PC-9 (cell line): ENCODE data around the gene SERPINB4. TPM values are rescaled to one million over a fixed set of nuclear protein-coding genes. Genes with fewer than 3 reads are reported as not detected.

ENCODE experiments used
- BruUV-seq: library from RNA; stranded (reverse); fragments of 400-500 nt; replicated peaks from 2 replicates; lab custom pipeline; 2021; lab: Mats Ljungman, UMichigan
- CTCF ChIA-PET: fragments of 300-600 bp; sonication (Branson Sonifier 250); formaldehyde crosslinking; loops from one replicate; lab custom pipeline; 2022; ENCODE audit warnings: antibody characterized with exemption; lab: Charles Lee
- POLR2A ChIA-PET: fragments of 300-600 bp; sonication (Branson Sonifier 250); formaldehyde crosslinking; loops from one replicate; lab custom pipeline; 2022; ENCODE audit warnings: antibody characterized with exemption; ENCODE audit not compliant: unreplicated experiment; lab: Charles Lee
- DNase-seq, 2 experiments: peaks; one replicate each; pipeline versions ENCODE4 v3.0.0 to v3.0.0-alpha.2; 2015 to 2022; ENCODE audit warnings: mixed read lengths in 1 of 2
- H2AFZ ChIP-seq: fragments of 200-600 bp; sonication (generic); 2 replicates; pipeline ENCODE4 v1.8.1; 2017; ENCODE audit warnings: antibody characterized with exemption
- H3F3A ChIP-seq: fragments of 200-600 bp; sonication (generic); 2 replicates; pipeline ENCODE4 v1.8.1; 2017; ENCODE audit warnings: antibody characterized with exemption, mild to moderate bottlenecking, low read depth; ENCODE audit not compliant: insufficient read depth
- H3K27ac ChIP-seq: fragments of 200-600 bp; sonication (generic); 2 replicates; pipeline ENCODE4 v1.6.1; 2016; ENCODE audit warnings: mixed run types
- H3K27me3 ChIP-seq: fragments of 200-600 bp; sonication (generic); 2 replicates; pipeline ENCODE4 v1.6.1; 2016; ENCODE audit warnings: low read depth, mixed run types; ENCODE audit not compliant: insufficient read depth
- H3K36me3 ChIP-seq: fragments of 200-600 bp; sonication (generic); 2 replicates; pipeline ENCODE4 v1.6.1; 2016; ENCODE audit warnings: low read depth, mixed run types
- H3K4me1 ChIP-seq: fragments of 200-600 bp; sonication (generic); replicated peaks from 2 replicates; pipeline ENCODE4 v1.6.1; 2016; ENCODE audit warnings: mixed run types; ENCODE audit not compliant: insufficient read depth
- H3K4me2 ChIP-seq: fragments of 200-600 bp; sonication (generic); 2 replicates; pipeline ENCODE4 v1.6.1; 2017; ENCODE audit warnings: mixed run types
- H3K4me3 ChIP-seq: fragments of 200-600 bp; sonication (generic); 2 replicates; pipeline ENCODE4 v1.6.1; 2016; ENCODE audit warnings: mixed run types
- H3K79me2 ChIP-seq: fragments of 200-600 bp; sonication (generic); 2 replicates; pipeline ENCODE4 v1.6.1; 2017; ENCODE audit warnings: low read depth, mixed run types
- H3K9me2 ChIP-seq: fragments of 200-600 bp; sonication (generic); 2 replicates; pipeline ENCODE4 v1.8.1; 2017; ENCODE audit warnings: mild to moderate bottlenecking; ENCODE audit not compliant: insufficient read depth
- H3K9me3 ChIP-seq: fragments of 200-600 bp; sonication (generic); 2 replicates; pipeline ENCODE4 v1.8.1; 2016; ENCODE audit warnings: low read depth; ENCODE audit not compliant: insufficient read depth
- H4K20me1 ChIP-seq: fragments of 200-600 bp; sonication (generic); 2 replicates; pipeline ENCODE4 v1.8.1; 2017; ENCODE audit not compliant: insufficient read depth
- CTCF ChIP-seq: fragments of 200-600 bp; sonication (generic); conservative IDR thresholded peaks from 2 replicates; pipeline ENCODE4 v1.6.1; 2017; ENCODE audit warnings: mixed run types, antibody characterized with exemption, mild to moderate bottlenecking, moderate library complexity
- EZH2 ChIP-seq: fragments of 200-600 bp; sonication (generic); IDR thresholded peaks from 2 replicates; pipeline ENCODE4 v1.8.0; 2017; ENCODE audit warnings: antibody characterized with exemption, low read depth
- intact Hi-C: fragments of 100-400 bp; cut with micrococcal nuclease; formaldehyde crosslinking; loops from one replicate; pipeline ENCODE4 v1.10.0; 2022; ENCODE audit not compliant: unreplicated experiment
- total RNA-seq: library from RNA; stranded (reverse); gene quantifications from 2 replicates; pipeline ENCODE4 v1.2.3, GENCODE V29; 2021

Gene SERPINB4
- total RNA-seq, 1 experiment from 2014 or later = not detected

DNA sequence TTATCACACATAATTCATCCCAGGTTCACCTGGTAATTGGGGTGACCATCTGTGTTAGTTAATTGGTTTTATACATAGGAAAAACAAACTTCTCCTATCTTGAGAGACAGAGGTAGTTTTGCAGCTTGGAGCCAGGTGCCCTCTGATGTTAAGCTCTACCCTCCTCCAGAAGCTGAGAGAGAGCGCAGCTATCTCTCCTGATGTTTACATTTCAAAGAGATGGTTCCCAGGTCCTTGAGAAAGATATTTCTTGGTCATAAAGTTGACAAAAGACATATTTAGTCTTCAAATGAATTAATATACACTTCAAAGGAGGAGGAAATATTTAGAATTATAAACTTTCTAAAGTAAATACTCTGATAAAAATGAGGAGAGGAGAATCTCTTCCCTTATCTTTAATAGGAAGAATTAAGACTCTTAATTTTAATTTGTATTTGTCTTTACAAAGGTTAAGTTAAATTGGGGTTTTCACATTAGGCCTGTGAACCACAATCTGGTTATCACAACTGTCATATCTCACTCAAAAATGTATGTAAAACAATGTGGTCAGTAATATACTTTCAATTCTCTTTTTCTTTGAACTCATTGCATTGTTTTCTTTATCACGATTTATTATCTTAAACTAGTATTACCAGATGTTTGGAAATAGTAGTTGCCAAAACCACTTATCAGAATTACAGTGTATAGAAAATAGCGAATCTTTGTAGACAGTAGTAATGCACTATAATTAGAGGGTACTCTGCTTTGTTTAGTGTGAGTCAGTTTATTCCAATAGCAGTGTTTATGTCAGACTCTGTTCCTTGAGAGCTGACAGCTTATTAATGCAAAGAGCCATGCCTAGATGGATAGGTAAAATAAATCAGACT, 26.8 kb downstream of the SERPINB4 start:
- TF ChIP-seq CTCF = no peak
- no peak for TF ChIP-seq EZH2
- H3F3A ChIP-seq = no peaks in the 10 kb centered on the region
- H2AFZ ChIP-seq = no peak overlapping the region
- BruUV-seq = no TSS peak
- no peak overlapping the region for H3K27ac ChIP-seq
- POLR2A ChIA-PET = no interaction called here
- H4K20me1 ChIP-seq = no peaks in the 10 kb centered on the region
- no peak overlapping the region for H3K4me3 ChIP-seq
- H3K9me3 ChIP-seq = 0 out of 2 replicates have a peak, but pooled peaks cover 7% of the 10 kb centered on the region
- CTCF ChIA-PET = no interaction called here
- H3K4me1 ChIP-seq = no peaks in the 10 kb centered on the region
- H3K27me3 ChIP-seq = no peaks in the 10 kb centered on the region
- no peaks in the 10 kb centered on the region for H3K9me2 ChIP-seq
- no peaks in the 10 kb centered on the region for H3K79me2 ChIP-seq
- H3K36me3 ChIP-seq = no peaks in the 10 kb centered on the region
- DNase-seq = no peak
- no peak overlapping the region for H3K4me2 ChIP-seq
- intact Hi-C loops = no loop called here

DNA sequence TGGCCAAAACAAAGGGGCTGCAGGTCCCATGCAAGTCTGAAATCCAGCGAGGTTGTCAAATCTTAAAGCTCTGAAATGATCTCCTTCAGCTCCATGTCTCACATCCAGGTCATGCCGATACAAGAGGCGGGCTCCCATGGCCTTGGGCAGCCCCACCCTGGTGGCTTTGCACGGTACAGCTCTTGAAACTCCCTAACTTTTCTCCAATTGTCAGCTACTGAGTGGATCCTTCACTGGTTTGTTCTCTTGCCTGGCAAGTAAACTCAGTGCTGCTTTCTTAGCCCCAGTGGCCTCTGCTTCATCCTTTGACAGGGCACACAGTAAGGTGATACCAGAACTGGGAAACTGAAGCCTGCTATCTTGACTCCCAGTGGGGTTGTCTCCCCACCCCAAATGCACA, 30.6 kb downstream of the SERPINB4 start:
- DNase-seq = no peak
- POLR2A ChIA-PET = no interaction called here
- no peak overlapping the region for H3K4me3 ChIP-seq
- H3K4me1 ChIP-seq = no peaks in the 10 kb centered on the region
- H3K79me2 ChIP-seq = no peaks in the 10 kb centered on the region
- H3K27ac ChIP-seq = no peak overlapping the region
- H3K9me2 ChIP-seq = no peaks in the 10 kb centered on the region
- no peaks in the 10 kb centered on the region; the same call in 1 of the 2 replicates for H3K9me3 ChIP-seq
- CTCF ChIA-PET = no interaction called here
- no peaks in the 10 kb centered on the region for H4K20me1 ChIP-seq
- intact Hi-C loops = no loop called here
- BruUV-seq = no TSS peak
- no peaks in the 10 kb centered on the region for H3F3A ChIP-seq
- no peaks in the 10 kb centered on the region for H3K36me3 ChIP-seq
- H3K27me3 ChIP-seq = no peaks in the 10 kb centered on the region
- H2AFZ ChIP-seq = no peak overlapping the region
- TF ChIP-seq CTCF = no peak
- no peak overlapping the region for H3K4me2 ChIP-seq

DNA sequence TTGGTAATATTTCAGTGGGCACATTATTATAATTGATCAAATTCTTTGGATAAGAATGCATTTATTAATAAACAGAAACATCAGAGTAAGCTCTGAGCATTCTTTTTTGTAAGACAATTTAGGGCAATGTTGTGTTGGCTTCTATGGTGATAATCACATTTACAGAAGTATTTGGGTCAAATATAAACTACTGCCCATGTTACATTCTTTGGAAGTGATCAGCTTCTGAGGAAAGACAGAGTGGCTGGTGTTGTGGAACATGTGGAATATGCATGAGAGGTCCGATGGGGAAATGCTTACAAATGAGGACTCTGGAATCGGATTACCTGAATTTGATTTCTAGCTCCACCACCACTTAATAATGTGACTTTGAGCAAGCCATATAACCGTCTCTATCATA, 37.5 kb downstream of the SERPINB4 start:
- POLR2A ChIA-PET = no interaction called here
- no peak for DNase-seq
- Histone ChIP-seq H3K36me3 (no peaks in the 10 kb centered on the region), H3K27ac (no peak overlapping the region), H3K4me2 (no peak overlapping the region), H3K9me3 (peaks cover 4% of the 10 kb centered on the region; the same call in 1 of the 2 replicates), H3K27me3 (no peaks in the 10 kb centered on the region), H4K20me1 (no peaks in the 10 kb centered on the region), H3K79me2 (no peaks in the 10 kb centered on the region), H2AFZ (no peak overlapping the region), H3F3A (peaks cover 20% of the 10 kb centered on the region), H3K9me2 (no peaks in the 10 kb centered on the region), H3K4me1 (peaks cover 27% of the 10 kb centered on the region), H3K4me3 (no peak overlapping the region)
- CTCF ChIA-PET = no interaction called here
- BruUV-seq = no TSS peak
- no peak for TF ChIP-seq CTCF
- TF ChIP-seq EZH2 = no peak
- intact Hi-C loops = no loop called here
